Erythroblast (primary cell): ENCODE results near the gene GREM2.

Source experiments
- DNase-seq, 2 experiments: peaks; one replicate each; lab custom pipeline; 2025; lab: John Stamatoyannopoulos, UW
- GATA1 ChIP-seq: IDR thresholded peaks from 2 replicates; pipeline ENCODE4 v1.6.1; 2011; ENCODE audit warnings: low read depth, mild to moderate bottlenecking, control low read depth, low read length, moderate library complexity
- POLR2A ChIP-seq: IDR thresholded peaks from 2 replicates; pipeline ENCODE4 v1.6.1; 2011; ENCODE audit warnings: mild to moderate bottlenecking, low read length

Gene GREM2

GRCh38 chr1:240619906-240620621 lies 8.1 kb upstream of the GREM2 start:
- no peak for DNase-seq
- TF ChIP-seq GATA1, result no peak
- no peak for TF ChIP-seq POLR2A

GRCh38 chr1:240619357-240619756 lies 7.4 kb upstream of the GREM2 start:
- DNase-seq, result no peak
- TF ChIP-seq GATA1 (no peak), POLR2A (no peak)

- no peak for TF ChIP-seq POLR2A
- TF ChIP-seq GATA1, result no peak
- DNase-seq, result no peak
Observed at GRCh38 chr1:240618946-240619345, 7.0 kb upstream of the GREM2 start.

- no peak for DNase-seq
- no peak for TF ChIP-seq GATA1
- no peak for TF ChIP-seq POLR2A
Observed at GRCh38 chr1:240616018-240616417, 4.1 kb upstream of the GREM2 start.

- DNase-seq, result no peak
- no peak for TF ChIP-seq GATA1
- TF ChIP-seq POLR2A, result no peak
Observed at GRCh38 chr1:240613356-240614142, 1.6 kb upstream of the GREM2 start.

- no peak for TF ChIP-seq POLR2A
- no peak for TF ChIP-seq GATA1
- no peak for DNase-seq
Observed at GRCh38 chr1:240612811-240613210, 856 bp upstream of the GREM2 start.

GRCh38 chr1:240611228-240611618 lies 732 bp downstream of the GREM2 start:
- TF ChIP-seq POLR2A (no peak), GATA1 (no peak)
- DNase-seq, result no peak

GRCh38 chr1:240610636-240611035 lies 1.3 kb downstream of the GREM2 start:
- TF ChIP-seq POLR2A (no peak), GATA1 (no peak)
- no peak for DNase-seq

- no peak for DNase-seq
- TF ChIP-seq POLR2A, result no peak
- no peak for TF ChIP-seq GATA1
Observed at GRCh38 chr1:240609527-240610060, 2.4 kb downstream of the GREM2 start.

GRCh38 chr1:240608707-240609106 lies 3.2 kb downstream of the GREM2 start:
- TF ChIP-seq GATA1, result no peak
- TF ChIP-seq POLR2A, result no peak
- DNase-seq, result no peak

GRCh38 chr1:240607006-240607405 lies 4.9 kb downstream of the GREM2 start:
- TF ChIP-seq GATA1 (no peak), POLR2A (no peak)
- no peak for DNase-seq

GRCh38 chr1:240602189-240602588 lies 9.8 kb downstream of the GREM2 start:
- TF ChIP-seq GATA1 (no peak), POLR2A (no peak)
- no peak for DNase-seq

GRCh38 chr1:240599830-240600229 lies 12.1 kb downstream of the GREM2 start:
- no peak for TF ChIP-seq GATA1
- TF ChIP-seq POLR2A, result no peak
- no peak for DNase-seq

- DNase-seq, result no peak
Observed at GRCh38 chr1:240599299-240599698, 12.7 kb downstream of the GREM2 start.

More at GRCh38 chr1:240599299-240599698, 12.7 kb downstream of the GREM2 start:
- no peak for TF ChIP-seq POLR2A
- no peak for TF ChIP-seq GATA1
